NCI-H146 treated with DMSO at 0.1 percent for 48 hours (cell line): ENCODE results near the gene TMA7B.

Experiments
- DNase-seq: peaks from one replicate; lab custom pipeline; 2025; ENCODE audit not compliant: unreplicated experiment; lab: John Stamatoyannopoulos, UW

The TMA7B gene

GRCh38 chr22:39959640-39960447 is at the start of gene TMA7B:
TMA7B (plus strand) TSS chr22:39960397; CDS start chr22:39964375, 3,978 bp downstream.
- DNase-seq, result no peak

DNA sequence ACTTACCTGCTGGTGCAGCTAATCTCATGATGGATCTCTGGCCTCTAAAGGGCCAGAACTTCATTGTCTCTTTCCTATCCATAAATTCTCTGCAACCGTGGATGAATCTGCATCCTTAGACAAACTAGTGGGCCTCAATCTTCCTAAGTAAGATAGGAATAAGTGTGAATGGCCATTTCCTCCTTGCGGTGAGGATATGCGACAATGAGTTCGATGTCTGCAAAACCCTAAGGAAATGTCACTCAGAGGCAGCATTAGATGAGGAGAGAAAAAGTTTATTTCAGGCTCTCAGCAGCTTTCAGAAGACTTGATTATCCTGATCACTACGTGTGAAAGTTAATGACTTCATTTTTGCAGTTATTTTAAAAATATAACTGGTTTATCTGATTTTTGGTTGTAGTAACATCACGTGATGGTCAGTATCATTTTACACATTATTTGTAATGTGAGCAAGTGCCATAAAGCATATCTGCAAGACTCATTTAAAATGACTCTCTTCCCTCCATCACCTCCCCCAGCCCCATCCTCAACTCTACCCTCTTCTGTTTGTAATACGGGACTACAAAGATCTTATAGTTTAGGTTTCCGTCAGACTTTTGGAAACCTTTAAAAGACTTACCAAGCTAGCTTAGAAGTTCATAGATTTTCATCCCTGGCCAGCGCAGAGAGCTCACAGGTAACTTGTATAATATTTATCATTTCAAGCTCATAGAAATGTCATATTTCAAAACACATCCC is 49.2 kb upstream of the TMA7B start:
- no peak for DNase-seq

DNA sequence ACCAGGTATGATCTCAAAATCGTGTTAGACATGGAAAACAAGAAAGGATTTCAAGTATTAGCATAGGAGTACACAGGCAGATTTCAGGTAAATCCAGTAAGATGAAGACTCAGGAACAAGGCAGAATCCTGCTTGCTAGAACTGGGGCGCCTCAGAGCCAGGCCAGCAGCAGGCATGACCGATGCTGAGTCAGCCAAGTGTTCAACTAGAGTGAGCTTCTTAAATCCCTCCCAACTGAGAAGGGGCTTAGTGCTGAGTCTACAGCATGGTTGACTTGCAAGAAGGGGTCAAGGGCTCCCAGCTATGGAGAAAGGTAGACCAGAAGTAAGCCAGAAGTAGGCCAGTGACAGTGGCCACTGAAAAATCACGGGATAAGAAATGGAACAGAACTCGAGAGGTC is 46.9 kb upstream of the TMA7B start:
- no peak for DNase-seq

GRCh38 chr22:39913886-39914285 is 46.3 kb upstream of the TMA7B start:
- DNase-seq, result no peak

DNA sequence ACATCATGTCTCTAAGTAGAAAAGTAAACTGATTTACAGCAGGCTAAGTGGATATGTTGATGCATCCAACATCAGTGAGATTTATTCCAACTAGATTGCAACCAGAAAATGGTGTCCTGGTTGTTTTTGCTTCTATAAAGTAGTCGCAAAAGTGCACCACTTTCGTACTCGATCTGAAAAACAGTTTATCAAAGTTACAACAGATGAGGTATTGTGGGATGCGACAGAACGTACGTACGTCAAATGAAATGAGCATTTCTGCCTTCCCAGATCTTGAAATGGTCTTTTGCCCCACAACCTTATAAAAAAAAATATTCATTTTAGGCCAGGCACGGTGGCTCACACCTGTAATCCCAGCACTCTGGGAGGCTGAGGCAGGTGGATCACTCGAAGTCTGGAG is 45.6 kb upstream of the TMA7B start:
- no peak for DNase-seq

DNA sequence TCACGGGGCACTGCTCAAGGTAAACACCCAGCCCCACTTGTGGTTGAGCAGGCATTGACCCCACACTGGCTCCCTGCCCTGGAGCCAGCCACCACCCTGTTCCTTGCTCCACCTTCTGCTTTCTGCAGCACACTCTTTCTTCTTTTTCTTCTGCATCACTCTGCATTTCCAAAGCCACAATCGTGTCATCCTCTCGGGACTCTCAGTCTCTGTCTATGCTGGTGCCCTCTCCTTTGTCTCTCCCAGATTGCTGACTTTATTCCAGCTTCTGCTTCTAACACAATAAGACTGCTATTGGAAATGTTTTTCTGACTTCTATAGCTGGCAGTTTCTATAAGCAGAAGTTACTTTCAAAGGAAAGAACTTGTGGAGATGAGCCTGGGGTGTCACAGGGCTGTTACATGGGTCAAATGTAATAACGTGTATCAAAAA is 44.9 kb upstream of the TMA7B start:
- DNase-seq, result no peak

GRCh38 chr22:39916496-39916895 is 43.7 kb upstream of the TMA7B start:
- no peak for DNase-seq

- DNase-seq, result no peak
Observed at GRCh38 chr22:39917197-39917643, 43.0 kb upstream of the TMA7B start.

DNA sequence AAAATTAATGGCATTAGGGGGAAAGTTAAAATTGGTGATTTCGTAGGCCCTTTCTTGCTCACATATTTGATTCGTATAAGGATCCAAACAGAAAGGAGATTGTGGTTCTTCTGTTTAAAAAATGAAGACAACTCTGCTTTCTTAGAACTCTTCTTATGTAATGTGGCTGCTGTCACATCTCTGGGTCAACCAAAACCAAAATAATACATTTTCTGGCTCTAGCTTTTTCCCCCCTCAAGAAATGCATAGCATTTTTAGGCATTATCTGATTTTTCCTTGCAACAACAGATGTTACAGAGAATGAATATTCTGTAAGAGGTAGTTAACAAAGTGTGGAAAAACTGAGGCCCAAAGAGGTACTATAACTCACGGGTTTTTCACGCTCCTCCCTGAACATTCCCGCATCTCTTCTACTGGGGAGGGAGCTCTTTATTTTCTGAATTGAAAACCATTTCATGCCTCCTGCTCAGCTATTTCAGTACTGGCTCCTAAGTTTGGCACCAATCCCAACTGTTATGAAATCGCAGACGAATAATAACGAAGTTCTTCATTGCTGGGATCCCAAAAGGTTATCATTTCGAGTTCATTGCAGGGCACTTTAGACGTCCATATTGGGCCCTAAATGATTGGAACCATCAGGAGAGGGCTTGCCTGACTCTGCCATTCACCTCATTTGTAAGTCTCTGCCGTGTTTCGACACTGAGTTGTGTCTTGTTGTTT is 42.3 kb upstream of the TMA7B start:
- DNase-seq, result no peak

DNA sequence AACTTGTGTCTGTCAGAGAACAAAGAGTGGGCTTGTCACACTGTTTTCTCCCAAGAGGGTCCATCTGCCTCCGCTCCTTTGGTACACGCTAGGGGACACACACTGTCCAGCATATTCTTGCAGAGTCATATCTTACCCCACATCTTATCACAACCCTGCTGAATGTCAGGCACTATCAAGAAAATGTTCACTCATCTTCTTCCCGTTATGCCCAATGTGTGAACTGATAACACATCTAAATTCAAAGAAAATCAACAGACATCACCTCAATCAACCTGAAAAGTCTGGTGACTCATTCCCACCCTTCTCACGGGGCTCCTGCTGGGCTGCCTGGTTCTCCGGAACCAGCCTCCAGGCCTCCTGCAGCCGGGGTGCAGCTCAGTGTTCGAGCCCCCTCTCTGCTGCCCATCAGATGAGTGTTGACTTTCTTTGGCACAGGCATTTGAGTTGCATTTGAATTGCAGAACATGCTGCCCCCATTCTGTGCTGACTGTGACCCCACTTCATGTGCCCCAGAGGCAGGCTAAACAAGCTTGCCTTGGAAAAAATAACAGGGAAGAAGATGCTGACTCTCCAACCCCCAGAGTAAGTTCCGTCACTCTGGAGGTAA is 40.0 kb upstream of the TMA7B start:
- no peak for DNase-seq

DNA sequence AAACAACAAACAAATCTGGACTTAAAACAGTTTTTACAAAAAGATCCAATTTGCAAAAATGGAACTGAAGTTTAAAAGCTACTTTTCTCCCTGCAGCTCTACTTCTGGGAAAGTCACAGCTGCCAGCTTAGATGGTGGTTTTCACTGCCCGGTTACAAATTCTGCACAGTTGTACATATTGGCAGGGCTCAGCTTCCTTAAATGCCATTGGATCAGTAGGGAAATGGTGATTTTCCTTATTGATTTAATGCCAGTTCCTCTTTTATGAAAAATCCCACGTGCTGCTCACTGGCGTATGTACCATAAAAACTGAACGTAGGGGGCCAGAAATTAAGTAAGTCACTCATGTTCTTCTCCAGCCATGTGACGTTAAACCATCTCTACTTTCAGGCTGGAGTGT is 36.5 kb upstream of the TMA7B start:
- no peak for DNase-seq

- DNase-seq, result no peak
Observed at GRCh38 chr22:39924286-39924685, 35.9 kb upstream of the TMA7B start.

DNA sequence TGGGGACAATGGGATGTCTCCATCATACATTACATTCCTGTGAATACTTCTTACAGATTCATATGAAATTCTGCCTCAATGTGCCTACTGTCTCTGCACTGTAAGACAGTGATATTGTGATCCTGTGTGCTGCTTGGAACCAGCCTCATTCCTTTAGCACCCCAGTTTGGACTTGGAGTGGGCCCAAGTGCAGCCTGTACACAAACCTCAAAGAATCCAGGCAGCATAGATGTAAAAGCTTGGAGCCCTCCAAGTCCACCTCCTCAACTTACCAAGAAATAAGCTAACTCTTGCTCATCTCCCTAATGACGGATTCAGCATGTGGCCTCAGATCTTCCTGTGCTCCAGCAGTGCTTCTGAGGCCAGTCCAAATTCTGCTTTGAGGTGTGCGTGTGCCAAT is 34.9 kb upstream of the TMA7B start:
- no peak for DNase-seq

DNA sequence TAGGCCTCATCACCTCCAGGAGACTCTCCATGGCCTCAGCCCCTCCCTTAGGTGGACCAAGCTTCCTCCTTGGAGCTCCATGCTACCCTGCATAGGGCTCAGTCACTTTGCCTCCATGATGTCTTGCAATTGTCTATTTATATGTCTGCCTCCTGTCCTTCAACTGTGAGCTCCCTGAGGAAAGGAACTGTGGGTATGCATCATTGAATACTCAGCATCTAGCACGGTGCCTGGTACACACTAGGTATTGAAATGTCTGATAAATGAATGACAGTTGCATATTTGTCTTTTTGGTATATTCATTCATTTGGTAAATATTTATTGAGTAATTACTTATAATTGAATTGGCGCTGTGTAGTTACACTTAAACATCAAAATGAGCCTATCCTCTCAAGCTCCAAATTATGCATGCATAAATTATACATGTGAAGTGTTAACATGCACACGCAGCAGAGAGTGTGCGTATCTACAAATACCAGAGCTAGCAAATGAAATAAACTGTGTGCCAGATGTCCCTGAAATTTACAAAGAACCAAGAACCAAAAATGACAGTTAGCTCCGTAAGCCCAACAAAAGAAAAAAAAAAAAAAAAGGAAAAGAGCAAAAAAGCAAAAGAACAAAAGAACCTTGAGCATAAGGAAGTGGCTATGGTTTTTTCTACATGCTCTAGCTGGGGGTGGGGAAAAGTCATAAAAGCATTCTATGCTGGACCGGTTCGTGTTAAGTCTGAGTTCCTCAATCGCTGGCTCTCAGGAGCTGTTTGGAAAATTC is 34.1 kb upstream of the TMA7B start:
- DNase-seq, result no peak

DNA sequence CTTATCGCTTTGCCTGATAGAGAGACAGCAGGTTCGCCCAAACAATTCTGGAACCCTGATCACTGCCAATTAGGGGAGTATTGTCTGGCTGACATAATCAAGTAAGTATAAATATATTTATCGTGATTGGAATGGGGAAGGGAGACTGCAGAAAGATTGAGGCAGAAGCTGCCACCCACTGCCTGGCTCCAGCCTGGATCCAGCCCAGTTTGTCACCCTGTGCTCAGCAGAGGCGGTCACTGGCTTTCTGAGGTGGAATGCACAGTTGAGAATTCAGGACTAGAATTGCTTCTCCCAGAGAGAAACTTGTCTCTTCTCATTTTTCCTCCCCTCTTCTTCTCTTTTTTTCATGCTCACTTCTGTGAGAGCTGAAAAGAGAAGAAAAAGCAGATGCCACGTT is 33.4 kb upstream of the TMA7B start:
- no peak for DNase-seq

DNA sequence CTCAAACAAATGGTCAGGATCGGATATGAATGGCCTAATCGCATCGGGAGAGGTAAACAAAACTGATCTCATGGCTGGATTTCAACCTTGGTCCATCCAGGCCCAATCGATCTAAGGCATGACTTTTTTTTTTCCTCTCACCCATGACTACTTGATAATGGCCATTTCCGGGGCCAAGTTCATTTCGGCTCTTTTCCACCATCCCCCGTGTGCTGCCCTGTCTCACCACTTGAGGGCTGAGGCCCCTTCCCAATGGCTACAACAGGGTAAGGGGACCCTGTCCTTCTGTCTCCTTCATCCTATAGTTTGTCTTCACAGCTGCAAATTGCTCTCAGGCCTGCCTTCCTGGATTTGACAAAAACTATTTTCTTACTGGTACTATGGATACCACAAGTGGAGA is 32.7 kb upstream of the TMA7B start:
- no peak for DNase-seq

DNA sequence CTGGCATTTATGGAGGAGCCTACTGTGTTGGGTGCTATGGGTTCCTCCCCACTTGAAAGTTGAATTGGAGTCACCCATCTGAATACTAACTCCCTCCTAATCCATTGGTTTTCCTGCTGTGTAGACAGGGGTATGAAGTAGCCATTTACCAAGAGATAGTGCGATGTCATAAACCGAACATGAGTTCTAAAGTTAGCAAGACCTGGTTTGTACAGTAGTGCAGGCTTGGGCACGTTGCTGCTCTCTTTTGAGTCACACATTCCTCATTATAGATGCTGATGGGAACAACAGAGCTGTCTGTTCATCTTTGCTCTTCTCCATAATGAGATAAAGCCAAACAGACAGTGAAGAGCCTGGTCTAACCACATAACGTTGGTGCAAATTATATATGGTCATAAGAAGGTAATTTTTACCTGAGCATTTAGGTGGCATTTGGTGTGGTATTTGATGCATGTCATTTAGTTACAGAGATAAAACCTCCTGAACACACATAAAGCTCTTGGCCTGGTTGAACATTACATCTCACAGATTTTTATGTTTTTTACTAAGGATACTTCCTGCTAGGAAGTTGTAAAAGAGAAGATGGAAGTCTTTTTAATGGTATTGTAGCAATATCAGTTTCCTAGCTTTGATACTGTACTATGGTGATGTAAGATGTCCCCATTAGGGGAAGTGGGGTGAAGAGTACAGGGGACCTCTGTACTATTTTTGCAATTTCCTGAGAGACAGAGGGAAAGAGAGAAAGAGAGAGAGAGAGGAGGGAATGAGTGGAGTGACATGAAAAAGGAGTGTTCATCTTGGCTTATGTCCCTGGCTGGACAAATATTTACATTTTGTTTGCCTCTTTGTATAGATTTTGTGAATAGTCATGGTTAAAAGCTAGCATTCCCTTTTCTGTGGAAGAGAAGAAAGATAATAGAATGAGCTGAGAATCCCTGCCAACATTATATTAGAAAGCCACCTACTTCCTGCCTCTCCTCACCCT is 31.4 kb upstream of the TMA7B start:
- no peak for DNase-seq

DNA sequence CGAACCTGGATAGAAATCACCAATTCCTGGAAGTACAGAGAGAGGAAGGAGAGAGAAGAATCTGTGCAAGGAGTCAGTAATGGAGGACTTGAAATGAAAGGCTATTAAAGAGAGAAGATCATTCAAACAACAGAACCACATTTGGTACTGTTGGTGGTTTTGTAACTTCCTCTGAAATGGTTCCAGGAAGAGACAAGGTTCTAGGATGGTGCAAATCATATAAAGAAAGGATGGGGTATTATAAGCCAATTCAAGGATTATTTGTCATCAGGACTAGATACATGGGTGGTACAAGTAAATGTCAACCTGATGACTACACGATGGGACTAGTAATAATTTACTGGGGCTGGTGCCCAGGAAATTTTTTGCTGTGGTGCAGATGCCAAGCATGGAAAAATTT is 28.9 kb upstream of the TMA7B start:
- no peak for DNase-seq

- no peak for DNase-seq
Observed at GRCh38 chr22:39932166-39932565, 28.0 kb upstream of the TMA7B start.
